ENCODE results near the gene ANKRD31.
"Not testable (repeated sequence)": the region's sequence is repeated elsewhere in the genome, so short reads cannot be mapped to it uniquely, and the experiment has no call there.

ANKRD31 gene

DNA sequence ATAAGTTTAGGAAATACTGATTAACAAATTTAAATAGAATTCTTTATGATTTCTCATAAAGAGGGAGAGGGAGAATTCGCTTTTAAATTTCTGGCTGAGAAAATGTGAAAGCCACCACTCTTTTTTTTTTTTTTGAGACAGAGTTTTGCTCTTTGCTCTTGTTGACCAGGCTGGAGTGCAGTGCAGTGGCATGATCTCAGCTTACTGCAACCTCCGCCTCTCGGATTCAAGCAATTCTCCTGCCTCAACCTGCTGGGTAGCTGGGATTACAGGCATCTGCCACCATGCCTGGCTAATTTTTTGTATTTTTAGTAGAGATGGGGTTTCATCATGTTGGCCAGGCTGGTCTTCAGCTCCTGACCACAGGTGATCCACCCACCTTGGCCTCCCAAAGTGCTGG, 157.3 kb downstream of the ANKRD31 start:
- POLR2A ChIA-PET: interaction anchor here (0.6 kb wide), 1 partner anchor 15 kb away, joined by 3 read pairs; no protein-coding TSS in a partner anchor
- CTCF ChIA-PET; H3K4me3 ChIP-seq (ENCODE audit: control insufficient read depth in 1 of 7, extremely low read depth in 1 of 7, insufficient read depth in 4 of 7, low read depth in 2 of 7, low read length in 6 of 7); H3K4me1 ChIP-seq (ENCODE audit: control extremely low read depth in 1 of 4, control insufficient read depth in 4 of 4, insufficient read depth in 4 of 4, low read length in 3 of 4); H3K9me3 ChIP-seq (ENCODE audit: control extremely low read depth in 1 of 5, control insufficient read depth in 4 of 5, insufficient read depth in 2 of 5, low read depth in 1 of 5, low read length in 4 of 5); H3K27ac ChIP-seq (ENCODE audit: insufficient read depth in 1 of 2, low read depth in 1 of 2, low read length in 2 of 2, poor library complexity in 1 of 2, severe bottlenecking in 2 of 2); DNase-seq; H3K27me3 ChIP-seq (replicated peaks in 2 of 5; ENCODE audit: control insufficient read depth in 4 of 5, insufficient read depth in 5 of 5, low read length in 4 of 5); H3K36me3 ChIP-seq (ENCODE audit: control insufficient read depth in 4 of 4, insufficient read depth in 4 of 4, low read length in 3 of 4): not testable (repeated sequence)
- 92% methylated on average over 2 of the region's 3 CpGs for WGBS (ENCODE audit: insufficient coverage)

DNA sequence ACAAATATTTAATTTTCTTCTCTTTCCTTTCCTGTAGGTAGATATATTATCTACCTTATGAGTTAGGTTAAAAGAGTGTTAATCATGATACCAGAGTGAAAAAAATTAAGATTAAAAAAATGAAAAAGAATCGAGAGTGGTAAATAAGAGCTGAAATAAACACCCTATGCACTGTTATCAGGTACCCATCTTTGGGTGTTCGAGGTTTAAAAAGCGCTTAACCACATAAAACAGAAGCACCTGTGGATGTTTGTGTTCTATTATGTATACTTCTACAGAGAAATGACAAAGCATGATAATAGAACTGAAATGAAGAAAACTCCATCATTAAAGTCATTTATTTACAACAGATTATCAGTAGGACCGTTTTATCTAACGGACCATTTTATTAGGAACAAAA, 158.7 kb downstream of the ANKRD31 start:
- H3K4me1 ChIP-seq (ENCODE audit: control extremely low read depth in 1 of 4, control insufficient read depth in 4 of 4, insufficient read depth in 4 of 4, low read length in 3 of 4): no peaks in the 10 kb centered on the region
- no peaks in the 10 kb centered on the region for H3K36me3 ChIP-seq (ENCODE audit: control insufficient read depth in 4 of 4, insufficient read depth in 4 of 4, low read length in 3 of 4)
- no peak overlapping the region for H3K27ac ChIP-seq (ENCODE audit: insufficient read depth in 1 of 2, low read depth in 1 of 2, low read length in 2 of 2, poor library complexity in 1 of 2, severe bottlenecking in 2 of 2)
- no CpG with 5 or more reads among the region's 5 CpGs for WGBS (ENCODE audit: insufficient coverage)
- ChIA-PET CTCF (no interaction called here), POLR2A (no interaction called here)
- no peaks in the 10 kb centered on the region for H3K9me3 ChIP-seq (ENCODE audit: control extremely low read depth in 1 of 5, control insufficient read depth in 4 of 5, insufficient read depth in 2 of 5, low read depth in 1 of 5, low read length in 4 of 5)
- no peaks in the 10 kb centered on the region for H3K27me3 ChIP-seq (replicated peaks in 2 of 5; ENCODE audit: control insufficient read depth in 4 of 5, insufficient read depth in 5 of 5, low read length in 4 of 5)
- no peak for DNase-seq
- H3K4me3 ChIP-seq (ENCODE audit: control insufficient read depth in 1 of 7, extremely low read depth in 1 of 7, insufficient read depth in 4 of 7, low read depth in 2 of 7, low read length in 6 of 7): no peak overlapping the region

- no peaks in the 10 kb centered on the region for H3K27me3 ChIP-seq (replicated peaks in 2 of 5; ENCODE audit: control insufficient read depth in 4 of 5, insufficient read depth in 5 of 5, low read length in 4 of 5)
- H3K27ac ChIP-seq (ENCODE audit: insufficient read depth in 1 of 2, low read depth in 1 of 2, low read length in 2 of 2, poor library complexity in 1 of 2, severe bottlenecking in 2 of 2): no peak overlapping the region
- no peak overlapping the region for H3K4me3 ChIP-seq (ENCODE audit: control insufficient read depth in 1 of 7, extremely low read depth in 1 of 7, insufficient read depth in 4 of 7, low read depth in 2 of 7, low read length in 6 of 7)
- no peaks in the 10 kb centered on the region for H3K4me1 ChIP-seq (ENCODE audit: control extremely low read depth in 1 of 4, control insufficient read depth in 4 of 4, insufficient read depth in 4 of 4, low read length in 3 of 4)
- CTCF ChIA-PET: interaction anchor here (0.6 to 1.7 kb wide), 4 partner anchors 9 to 128 kb away, joined by 3 to 5 read pairs (median 4); no protein-coding TSS in a partner anchor
- H3K9me3 ChIP-seq (ENCODE audit: control extremely low read depth in 1 of 5, control insufficient read depth in 4 of 5, insufficient read depth in 2 of 5, low read depth in 1 of 5, low read length in 4 of 5): peaks cover 0 to 2% (median 0%) of the 10 kb centered on the region in 5 experiments
- H3K36me3 ChIP-seq (ENCODE audit: control insufficient read depth in 4 of 4, insufficient read depth in 4 of 4, low read length in 3 of 4): no peaks in the 10 kb centered on the region
- no peak for DNase-seq
- POLR2A ChIA-PET: no interaction called here
Measured at GRCh38 chr5:75072061-75072460, 164.6 kb downstream of the ANKRD31 start.

DNA sequence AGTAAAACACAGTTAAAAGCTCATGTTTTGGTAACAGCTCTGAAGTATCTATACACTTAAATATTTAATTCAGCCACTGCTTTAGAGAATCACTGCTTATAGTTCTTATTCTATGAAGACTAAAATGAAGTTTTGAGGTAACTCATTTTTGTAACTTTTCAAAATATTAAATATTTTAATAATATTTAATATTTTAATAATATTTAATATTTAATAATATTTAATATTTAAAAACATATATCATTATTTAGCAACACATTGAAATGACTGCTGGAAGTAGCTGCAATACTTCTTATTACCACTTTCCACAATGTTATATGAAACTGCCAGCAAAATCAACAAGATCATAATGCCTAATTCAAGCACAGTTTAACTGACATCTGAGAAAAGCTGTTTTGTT, 165.6 kb downstream of the ANKRD31 start:
- Histone ChIP-seq H3K36me3 (ENCODE audit: control insufficient read depth in 4 of 4, insufficient read depth in 4 of 4, low read length in 3 of 4) (no peaks in the 10 kb centered on the region), H3K4me1 (ENCODE audit: control extremely low read depth in 1 of 4, control insufficient read depth in 4 of 4, insufficient read depth in 4 of 4, low read length in 3 of 4) (no peaks in the 10 kb centered on the region), H3K27me3 (replicated peaks in 2 of 5; ENCODE audit: control insufficient read depth in 4 of 5, insufficient read depth in 5 of 5, low read length in 4 of 5) (no peaks in the 10 kb centered on the region), H3K27ac (ENCODE audit: insufficient read depth in 1 of 2, low read depth in 1 of 2, low read length in 2 of 2, poor library complexity in 1 of 2, severe bottlenecking in 2 of 2) (no peak overlapping the region), H3K4me3 (ENCODE audit: control insufficient read depth in 1 of 7, extremely low read depth in 1 of 7, insufficient read depth in 4 of 7, low read depth in 2 of 7, low read length in 6 of 7) (no peak overlapping the region), H3K9me3 (ENCODE audit: control extremely low read depth in 1 of 5, control insufficient read depth in 4 of 5, insufficient read depth in 2 of 5, low read depth in 1 of 5, low read length in 4 of 5) (peaks cover 0 to 2% (median 0%) of the 10 kb centered on the region in 5 experiments)
- DNase-seq: no peak
- CTCF ChIA-PET: interaction anchor here (1.7 kb wide), 1 partner anchor 21 kb away, joined by 5 read pairs; no protein-coding TSS in a partner anchor
- POLR2A ChIA-PET: no interaction called here

DNA sequence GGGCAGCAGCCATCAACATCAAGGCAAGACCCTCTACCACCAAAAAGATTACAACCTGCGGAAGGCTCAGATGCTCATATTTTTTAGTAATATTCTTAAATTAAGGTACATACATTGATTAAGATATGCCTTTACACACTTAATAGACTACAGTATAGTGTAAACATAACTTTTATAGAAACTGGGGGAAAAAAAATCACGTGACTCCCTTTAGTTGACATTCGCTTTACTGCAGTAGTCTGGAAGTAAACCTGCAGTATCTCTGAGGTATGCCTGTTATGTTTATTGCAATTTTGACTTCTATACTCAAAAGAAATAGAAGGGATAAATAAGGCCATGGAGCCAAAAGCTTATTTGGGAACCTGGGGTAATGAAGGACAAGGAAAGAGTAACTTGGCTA, 169.2 kb downstream of the ANKRD31 start:
- Histone ChIP-seq H3K36me3 (ENCODE audit: control insufficient read depth in 4 of 4, insufficient read depth in 4 of 4, low read length in 3 of 4) (no peaks in the 10 kb centered on the region), H3K4me3 (ENCODE audit: control insufficient read depth in 1 of 7, extremely low read depth in 1 of 7, insufficient read depth in 4 of 7, low read depth in 2 of 7, low read length in 6 of 7) (no peak overlapping the region), H3K27ac (ENCODE audit: insufficient read depth in 1 of 2, low read depth in 1 of 2, low read length in 2 of 2, poor library complexity in 1 of 2, severe bottlenecking in 2 of 2) (no peak overlapping the region), H3K9me3 (ENCODE audit: control extremely low read depth in 1 of 5, control insufficient read depth in 4 of 5, insufficient read depth in 2 of 5, low read depth in 1 of 5, low read length in 4 of 5) (peaks cover 0 to 2% (median 0%) of the 10 kb centered on the region in 5 experiments), H3K27me3 (replicated peaks in 2 of 5; ENCODE audit: control insufficient read depth in 4 of 5, insufficient read depth in 5 of 5, low read length in 4 of 5) (no peaks in the 10 kb centered on the region), H3K4me1 (ENCODE audit: control extremely low read depth in 1 of 4, control insufficient read depth in 4 of 4, insufficient read depth in 4 of 4, low read length in 3 of 4) (peaks cover 0 to under 1% (median 0%) of the 10 kb centered on the region in 4 experiments)
- DNase-seq: no peak
- CTCF ChIA-PET: no interaction called here
- no CpG with 5 or more reads among the region's 3 CpGs for WGBS (ENCODE audit: insufficient coverage)
- POLR2A ChIA-PET: no interaction called here

DNA sequence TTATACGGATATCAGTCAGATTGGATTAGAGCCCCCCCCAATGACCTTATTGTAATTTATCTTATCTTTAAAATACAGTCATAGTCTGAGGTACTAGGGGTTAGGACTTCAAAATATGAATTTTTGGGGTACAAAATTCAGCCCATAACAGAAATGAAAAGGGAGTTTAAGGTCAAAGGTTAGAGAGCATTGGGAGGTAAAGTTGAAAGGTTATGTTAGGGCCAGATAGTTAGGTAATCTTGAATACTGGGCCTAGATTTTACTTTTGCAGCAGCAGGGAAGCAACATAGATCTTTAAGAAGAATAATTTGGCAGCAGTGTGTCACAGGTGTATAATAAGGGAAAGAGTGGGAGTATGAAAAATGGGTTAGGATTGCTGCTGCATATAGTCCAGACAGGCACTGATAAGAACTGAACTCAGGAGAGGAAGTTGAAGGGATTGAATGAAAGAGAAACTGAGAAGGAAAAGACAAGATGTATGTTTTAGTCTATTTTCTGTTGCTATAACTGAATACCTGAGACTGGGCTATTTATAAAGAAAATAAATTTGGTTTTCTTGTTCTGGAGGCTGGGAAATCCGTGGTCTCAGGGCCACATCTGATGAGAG, 173.7 kb downstream of the ANKRD31 start:
- H3K9me3 ChIP-seq (ENCODE audit: control extremely low read depth in 1 of 5, control insufficient read depth in 4 of 5, insufficient read depth in 2 of 5, low read depth in 1 of 5, low read length in 4 of 5): no peaks in the 10 kb centered on the region
- CTCF ChIA-PET: no interaction called here
- peaks cover 10 to 34% (median 22%) of the 10 kb centered on the region in 4 experiments for H3K4me1 ChIP-seq (ENCODE audit: control extremely low read depth in 1 of 4, control insufficient read depth in 4 of 4, insufficient read depth in 4 of 4, low read length in 3 of 4)
- no peak for DNase-seq
- no peak overlapping the region for H3K27ac ChIP-seq (ENCODE audit: insufficient read depth in 1 of 2, low read depth in 1 of 2, low read length in 2 of 2, poor library complexity in 1 of 2, severe bottlenecking in 2 of 2)
- no peaks in the 10 kb centered on the region for H3K27me3 ChIP-seq (replicated peaks in 2 of 5; ENCODE audit: control insufficient read depth in 4 of 5, insufficient read depth in 5 of 5, low read length in 4 of 5)
- 80% methylated on average over 1 of the region's 2 CpGs for WGBS (ENCODE audit: insufficient coverage)
- no peaks in the 10 kb centered on the region for H3K36me3 ChIP-seq (ENCODE audit: control insufficient read depth in 4 of 4, insufficient read depth in 4 of 4, low read length in 3 of 4)
- H3K4me3 ChIP-seq (ENCODE audit: control insufficient read depth in 1 of 7, extremely low read depth in 1 of 7, insufficient read depth in 4 of 7, low read depth in 2 of 7, low read length in 6 of 7): no peak overlapping the region
- POLR2A ChIA-PET: no interaction called here

DNA sequence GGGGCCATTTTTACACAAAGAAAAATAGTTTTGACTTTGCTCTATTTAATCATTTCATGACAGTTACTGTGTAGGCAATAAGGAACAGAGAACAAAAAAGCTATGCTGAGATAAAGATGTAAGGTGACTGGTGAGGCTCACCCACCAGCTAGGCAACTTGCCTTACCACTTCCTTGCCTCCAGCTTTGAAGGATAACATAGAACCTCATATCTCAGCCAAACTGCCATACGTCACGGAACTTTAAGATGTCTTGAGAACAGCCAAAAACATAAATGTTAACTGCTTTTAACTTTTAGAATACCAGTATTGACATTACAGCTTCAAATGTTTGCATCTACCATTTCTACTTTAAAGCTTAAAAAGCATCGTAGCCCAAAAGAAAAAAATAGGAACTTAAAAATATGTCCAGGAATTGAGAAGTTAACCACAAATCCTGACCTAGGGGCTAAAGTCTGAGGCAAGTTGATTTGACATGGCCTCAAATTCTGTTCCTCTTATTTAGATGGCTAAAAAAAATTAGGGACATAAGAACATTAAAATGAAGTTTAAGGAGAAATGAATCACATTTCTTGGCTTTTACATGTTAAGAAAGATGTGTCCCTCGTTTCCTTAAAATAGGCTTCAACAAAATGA, 176.6 kb downstream of the ANKRD31 start:
- Histone ChIP-seq H3K4me1 (ENCODE audit: control extremely low read depth in 1 of 4, control insufficient read depth in 4 of 4, insufficient read depth in 4 of 4, low read length in 3 of 4) (peaks cover 21 to 57% (median 33%) of the 10 kb centered on the region in 4 experiments), H3K9me3 (ENCODE audit: control extremely low read depth in 1 of 5, control insufficient read depth in 4 of 5, insufficient read depth in 2 of 5, low read depth in 1 of 5, low read length in 4 of 5) (no peaks in the 10 kb centered on the region), H3K27ac (ENCODE audit: insufficient read depth in 1 of 2, low read depth in 1 of 2, low read length in 2 of 2, poor library complexity in 1 of 2, severe bottlenecking in 2 of 2) (no peak overlapping the region), H3K36me3 (ENCODE audit: control insufficient read depth in 4 of 4, insufficient read depth in 4 of 4, low read length in 3 of 4) (no peaks in the 10 kb centered on the region), H3K4me3 (ENCODE audit: control insufficient read depth in 1 of 7, extremely low read depth in 1 of 7, insufficient read depth in 4 of 7, low read depth in 2 of 7, low read length in 6 of 7) (peak overlapping the region in 2 of 7 experiments; percentile 2 to 16), H3K27me3 (replicated peaks in 2 of 5; ENCODE audit: control insufficient read depth in 4 of 5, insufficient read depth in 5 of 5, low read length in 4 of 5) (no peaks in the 10 kb centered on the region)
- 0% methylated on average over 3 of the region's 4 CpGs for WGBS (ENCODE audit: insufficient coverage)
- CTCF ChIA-PET: interaction anchor here (0.6 to 1.0 kb wide), 3 partner anchors 10 to 402 kb away, joined by 3 to 5 read pairs (median 3); no protein-coding TSS in a partner anchor
- peak; percentile 42 to 85 (median 77) for DNase-seq
- POLR2A ChIA-PET: interaction anchor here (0.6 to 0.7 kb wide), 2 partner anchors 10 to 23 kb away, joined by 3 read pairs; no protein-coding TSS in a partner anchor

Measured in common myeloid progenitor, CD34-positive (primary cell).